Coronary artery (tissue), 2 donors: ENCODE data around the gene ZMIZ1.
A peak's percentile ranks its signal among the peaks of the same experiment; 100 is the strongest.

Source experiments
- DNase-seq: peaks from one replicate; pipeline ENCODE4 v3.0.0-alpha.2; 2017; ENCODE audit warnings: low spot score
- H3K27ac ChIP-seq, 2 donors: fragments of 200-600 bp; sonication (generic); one replicate each; pipeline ENCODE4 v1.5.1; 2016 to 2019
- H3K4me3 ChIP-seq: fragments of 200-600 bp; sonication (generic); 2 replicates; pipeline ENCODE4 v1.5.1; 2016; ENCODE audit warnings: mild to moderate bottlenecking, moderate library complexity
- CTCF ChIP-seq: fragments of 200-600 bp; sonication (generic); IDR thresholded peaks from one replicate; pipeline ENCODE4 v1.5.1; 2019; ENCODE audit warnings: antibody characterized with exemption

The ZMIZ1 gene

GRCh38 chr10:79313911-79314439, 245.2 kb downstream of the ZMIZ1 start:
- DNase-seq, result no peak
- TF ChIP-seq CTCF, result no peak
- Histone ChIP-seq H3K27ac (no peak overlapping the region), H3K4me3 (no peak overlapping the region)

GRCh38 chr10:79314761-79315601, 246.2 kb downstream of the ZMIZ1 start:
- no peak overlapping the region for H3K27ac ChIP-seq
- no peak overlapping the region for H3K4me3 ChIP-seq
- DNase-seq, result no peak
- TF ChIP-seq CTCF, result no peak

- TF ChIP-seq CTCF, result no peak
- H3K4me3 ChIP-seq, result no peak overlapping the region
- no peak for DNase-seq
- no peak overlapping the region for H3K27ac ChIP-seq
Observed at GRCh38 chr10:79315602-79315920, 246.8 kb downstream of the ZMIZ1 start.

GRCh38 chr10:79316671-79317431, 248.1 kb downstream of the ZMIZ1 start:
- no peak overlapping the region for H3K4me3 ChIP-seq
- no peak for DNase-seq
- TF ChIP-seq CTCF, result no peak
- H3K27ac ChIP-seq, result no peak overlapping the region

GRCh38 chr10:79318369-79318768, 249.6 kb downstream of the ZMIZ1 start:
- H3K27ac ChIP-seq, result peak overlapping the region in 1 of 2 donors; percentile 67
- TF ChIP-seq CTCF, result no peak
- no peak overlapping the region for H3K4me3 ChIP-seq
- DNase-seq, result no peak

- no peak overlapping the region for H3K4me3 ChIP-seq
- no peak for DNase-seq
- TF ChIP-seq CTCF, result no peak
- H3K27ac ChIP-seq, result no peak overlapping the region
Observed at GRCh38 chr10:79319115-79319771, 250.5 kb downstream of the ZMIZ1 start.
